OCI-M2 (cell line): ENCODE measurements around the gene NAALADL2.
"Not testable (repeated sequence)": the region's sequence is repeated elsewhere in the genome, so short reads cannot be mapped to it uniquely, and the experiment has no call there.

ENCODE experiments used
- DNase-seq: peaks from one replicate; lab custom pipeline; 2025; ENCODE audit not compliant: unreplicated experiment; lab: John Stamatoyannopoulos, UW

Gene NAALADL2

GRCh38 chr3:175818811-175819464 is 959.8 kb downstream of the NAALADL2 start:
- DNase-seq, result no peak

DNA sequence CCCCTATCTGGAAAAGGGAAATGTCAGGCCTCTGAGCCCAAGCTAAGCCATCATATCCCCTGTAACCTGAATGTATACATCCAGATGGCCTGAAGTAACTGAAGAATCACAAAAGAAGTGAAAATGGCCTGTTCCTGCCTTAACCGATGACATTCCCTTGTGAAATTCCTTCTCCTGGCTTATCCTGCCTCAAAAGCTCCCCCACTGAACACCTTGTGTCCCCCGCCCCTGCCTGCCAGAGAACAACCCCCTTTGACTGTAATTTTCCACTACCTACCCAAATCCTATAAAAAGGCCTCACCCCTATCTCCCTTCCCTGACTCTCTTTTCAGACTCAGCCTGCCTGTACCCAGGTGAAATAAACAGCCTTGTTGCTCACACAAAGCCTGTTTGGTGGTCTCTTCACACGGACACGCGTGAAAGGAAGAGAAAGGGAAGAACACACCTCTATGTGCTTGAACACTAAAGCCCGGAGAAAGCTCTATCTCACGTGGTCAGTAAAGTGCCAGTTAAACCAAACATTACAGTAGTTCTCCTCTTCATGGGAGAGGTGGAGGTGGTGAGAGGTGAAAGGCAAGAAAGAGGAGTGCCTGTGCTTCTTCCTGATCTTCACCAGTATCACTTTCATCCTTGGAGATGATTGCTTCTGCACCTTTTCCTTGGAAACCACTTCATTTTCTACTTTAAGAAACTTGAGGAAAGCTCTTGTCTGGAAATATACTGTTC is 963.8 kb downstream of the NAALADL2 start:
- not testable (repeated sequence) for DNase-seq

DNA sequence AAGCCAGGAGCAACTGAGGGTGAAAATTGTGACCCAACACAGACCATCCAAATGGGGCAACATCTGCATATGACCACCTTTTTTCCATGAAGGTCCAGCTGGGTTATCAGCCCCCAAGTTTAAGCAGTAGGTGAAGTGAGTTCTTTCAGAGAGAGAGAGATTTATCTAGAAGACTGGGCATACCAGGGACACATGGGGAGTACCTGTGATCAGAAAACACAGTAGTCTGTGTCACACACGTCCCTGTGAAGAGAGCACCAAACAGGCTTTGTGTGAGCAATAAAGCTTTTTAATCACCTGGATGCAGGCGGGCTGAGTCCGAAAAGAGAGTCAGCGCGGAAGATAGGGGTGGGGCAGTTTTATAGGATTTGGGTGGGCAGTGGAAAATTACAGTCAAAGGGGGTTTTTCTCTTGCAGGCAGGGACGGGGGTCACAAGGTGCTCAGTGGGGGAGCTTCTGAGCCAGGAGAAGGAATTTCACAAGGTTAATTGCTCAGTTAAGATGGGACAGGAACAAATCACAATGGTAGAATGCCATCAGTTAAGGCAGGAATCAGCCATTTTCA is 966.0 kb downstream of the NAALADL2 start:
- not testable (repeated sequence) for DNase-seq

DNA sequence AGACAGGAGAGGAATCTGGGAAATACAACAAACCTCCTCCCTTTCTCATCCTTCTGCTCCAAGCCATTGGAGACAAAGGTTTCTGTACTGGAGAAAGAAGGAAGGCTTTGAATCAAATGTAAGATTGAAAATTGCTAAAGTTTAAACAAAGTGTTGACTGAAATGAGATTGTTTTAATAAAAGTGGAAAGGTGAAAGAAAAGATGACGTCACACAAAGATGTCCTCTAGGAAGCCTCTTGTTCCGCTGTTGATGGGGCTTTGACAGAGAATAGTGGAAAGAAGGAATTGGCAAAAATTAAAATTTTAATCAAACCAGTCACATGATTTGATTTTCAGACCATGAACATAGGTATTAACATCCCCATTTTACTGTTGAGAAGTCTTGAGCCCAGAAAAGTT is 967.6 kb downstream of the NAALADL2 start:
- DNase-seq, result no peak

DNA sequence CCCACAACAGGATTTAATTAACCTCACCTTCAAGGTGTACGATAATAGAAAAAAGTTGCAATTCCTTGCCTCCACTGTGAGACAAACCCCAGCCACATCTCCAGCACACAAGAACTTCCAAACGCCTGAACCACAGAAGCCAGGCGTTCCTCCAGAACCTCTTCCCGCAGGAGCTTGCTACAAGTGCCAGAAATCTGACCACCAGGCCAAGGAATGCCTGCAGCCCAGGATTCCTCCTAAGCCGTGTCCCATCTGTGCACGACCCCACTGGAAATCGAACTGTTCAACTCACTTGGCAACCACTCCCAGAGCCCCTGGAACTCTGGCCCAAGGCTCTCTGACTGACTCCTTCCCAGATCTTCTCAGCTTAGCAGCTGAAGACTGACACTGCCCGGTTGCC is 970.7 kb downstream of the NAALADL2 start:
- not testable (repeated sequence) for DNase-seq

DNA sequence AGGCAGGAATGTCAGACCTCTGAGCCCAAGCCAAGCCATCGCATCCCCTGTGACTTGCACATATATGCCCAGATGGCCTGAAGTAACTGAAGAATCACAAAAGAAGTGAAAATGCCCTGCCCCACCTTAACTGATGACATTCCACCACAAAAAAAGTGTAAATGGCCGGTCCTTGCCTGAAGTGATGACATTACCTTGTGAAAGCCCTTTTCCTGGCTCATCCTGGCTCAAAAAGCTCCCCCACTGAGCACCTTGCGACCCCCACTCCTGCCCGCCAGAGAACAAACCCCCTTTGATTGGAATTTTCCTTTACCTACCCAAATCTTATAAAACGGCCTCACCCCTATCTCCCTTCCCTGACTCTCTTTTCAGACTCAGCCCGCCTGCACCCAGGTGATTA is 976.6 kb downstream of the NAALADL2 start:
- DNase-seq, result not testable (repeated sequence)

- no peak for DNase-seq
Measured at GRCh38 chr3:175836617-175837016, 977.5 kb downstream of the NAALADL2 start.

DNA sequence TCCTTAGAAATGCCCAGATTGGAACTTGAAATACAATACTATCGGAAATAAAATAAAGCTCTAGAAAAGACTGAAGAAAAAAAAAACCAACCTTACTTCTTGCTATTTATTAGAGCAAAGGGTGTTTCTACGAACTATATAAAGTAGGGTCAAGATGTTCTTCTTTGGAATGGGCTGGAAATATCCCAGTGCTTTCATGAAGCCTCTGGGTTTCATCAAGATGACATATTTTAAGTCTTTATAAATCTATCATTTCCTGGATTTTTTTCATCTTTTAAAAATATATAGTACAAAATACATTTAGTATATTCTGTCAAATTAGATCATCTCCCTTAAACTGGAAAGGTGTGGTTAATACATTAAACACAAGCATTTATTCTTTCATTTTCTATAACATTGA is 978.8 kb downstream of the NAALADL2 start:
- no peak for DNase-seq

- DNase-seq, result no peak
Measured at GRCh38 chr3:175839366-175840005, 980.4 kb downstream of the NAALADL2 start.

- no peak for DNase-seq
Measured at GRCh38 chr3:175851541-175851940, 992.4 kb downstream of the NAALADL2 start.

DNA sequence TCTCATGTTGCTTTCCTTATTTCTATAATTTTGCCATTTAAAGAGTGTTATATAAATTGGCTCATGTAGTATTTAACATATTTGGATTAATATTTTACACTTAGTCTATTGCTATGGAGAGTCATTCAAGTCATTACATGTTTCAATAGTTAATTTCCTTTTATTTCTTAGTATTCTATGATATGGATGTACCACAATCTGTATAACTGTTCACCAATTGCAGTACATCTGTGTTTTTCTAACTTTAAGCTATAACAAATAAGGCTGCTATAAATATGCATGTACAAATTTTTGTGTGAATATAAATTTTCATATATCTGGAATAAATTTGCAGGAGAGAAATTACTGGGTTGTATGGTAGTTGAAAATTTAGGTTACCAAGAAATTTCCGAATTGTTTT is 993.4 kb downstream of the NAALADL2 start:
- DNase-seq, result no peak

GRCh38 chr3:175857666-175858270 is 998.6 kb downstream of the NAALADL2 start:
- no peak for DNase-seq
